HG03159 (cell line): ENCODE measurements around the gene FSD1.
"Not testable (repeated sequence)": the region's sequence is repeated elsewhere in the genome, so short reads cannot be mapped to it uniquely, and the experiment has no call there.

Experiments
- ATAC-seq: cut with Tn5 transposase; IDR thresholded peaks from one replicate; pipeline ENCODE4 v1.9.1; 2021; ENCODE audit warnings: mild to moderate bottlenecking, moderate library complexity; ENCODE audit not compliant: unreplicated experiment

FSD1 gene

DNA sequence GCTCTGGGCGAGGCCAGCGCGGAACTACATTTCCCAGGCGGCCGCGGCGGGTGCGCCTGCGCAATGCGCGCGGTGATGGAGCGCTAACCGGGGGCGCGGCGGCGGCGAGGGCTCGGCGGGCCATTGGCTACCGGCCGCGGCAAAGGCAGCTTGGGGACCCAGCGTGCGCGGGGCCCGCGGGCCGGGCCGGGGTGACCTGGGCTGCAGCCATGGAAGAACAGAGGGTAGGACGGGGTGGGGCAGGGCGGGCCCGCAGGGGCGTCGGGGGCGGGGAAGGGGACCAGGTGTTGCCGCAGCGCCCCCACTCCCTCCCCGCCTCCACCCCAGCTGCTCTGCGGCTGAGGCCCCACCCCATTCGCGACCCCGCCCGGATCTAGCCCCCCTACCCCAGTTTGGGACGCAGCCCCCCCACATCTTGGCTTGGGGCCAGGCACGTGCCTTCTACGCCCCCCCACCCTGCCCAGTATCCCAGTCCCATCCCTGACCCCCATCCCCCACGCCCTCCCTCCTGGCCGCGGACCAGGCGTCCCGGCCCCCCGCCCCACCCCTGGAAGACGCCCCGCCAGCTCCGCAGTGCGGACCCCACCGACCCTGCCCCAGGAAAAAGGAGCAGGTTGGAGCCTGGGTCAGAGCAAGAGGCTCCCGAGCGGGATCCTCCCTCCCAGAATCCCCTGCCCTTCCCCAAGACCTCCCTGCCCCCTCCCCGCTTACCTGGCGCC, at the start of gene FSD1:
Gene FSD1 (plus strand): TSS at position 61 of the 719 bp plus-strand sequence. CDS start 149 bp downstream, at position 210.
- no peak for ATAC-seq

DNA sequence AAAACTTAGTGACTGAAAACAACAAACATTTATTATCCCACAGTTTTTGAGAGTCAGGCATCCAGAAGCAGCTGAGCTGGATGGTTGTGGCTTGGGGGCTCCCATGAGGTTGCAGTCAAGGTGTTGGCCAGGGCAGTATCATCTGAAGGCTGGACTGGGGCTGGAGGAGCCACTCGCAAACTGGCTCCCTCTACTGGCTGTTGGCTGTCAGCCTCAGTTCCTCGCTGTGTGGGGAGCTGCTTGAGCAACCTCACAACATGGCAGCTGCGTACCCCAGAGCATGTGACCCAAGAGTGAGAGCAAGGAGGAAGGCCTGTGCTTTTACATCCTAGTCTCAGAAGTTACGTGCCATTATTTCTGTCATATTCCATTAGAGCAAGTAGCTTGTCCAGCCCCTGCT, 47.8 kb upstream of the FSD1 start:
- ATAC-seq: no peak

DNA sequence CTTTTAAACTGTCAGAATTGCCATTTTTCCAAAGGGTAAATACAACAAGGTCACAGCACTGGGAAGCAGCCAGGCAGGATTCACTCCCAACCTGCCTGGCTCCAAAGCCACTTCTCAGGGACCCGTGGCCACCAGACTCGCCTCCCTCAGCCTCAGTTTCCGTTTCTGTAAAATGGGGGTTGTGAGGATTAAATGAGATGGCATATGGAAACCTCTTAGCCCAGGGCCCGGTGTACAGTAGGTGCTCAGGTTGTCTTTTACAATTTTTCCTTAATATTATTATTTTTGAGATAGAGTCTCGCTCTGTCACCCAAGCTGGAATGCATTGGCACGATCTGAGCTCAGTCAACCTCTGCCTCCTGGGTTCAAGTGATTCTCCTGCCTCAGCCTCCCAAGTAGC, 47.4 kb upstream of the FSD1 start:
- no peak for ATAC-seq

DNA sequence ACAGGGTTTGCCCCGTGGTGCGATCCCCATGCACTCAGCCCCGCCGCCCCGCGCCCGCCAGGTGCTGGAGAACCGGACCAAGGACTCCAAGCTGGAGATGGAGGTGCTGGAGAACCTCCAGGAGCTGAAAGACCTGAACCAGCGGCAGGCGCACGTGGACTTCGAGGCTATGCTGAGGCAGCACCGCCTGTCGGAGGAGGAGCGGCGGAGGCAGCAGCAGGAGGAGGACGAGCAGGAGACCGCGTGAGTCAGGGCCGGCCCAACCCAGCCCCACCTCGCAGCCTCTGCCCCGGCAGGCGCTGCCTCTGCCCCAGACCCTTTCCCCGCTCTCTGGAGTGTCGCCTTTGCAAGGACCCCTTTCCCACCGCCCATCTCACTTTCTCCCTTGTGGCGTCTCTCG, 46.2 kb upstream of the FSD1 start:
- no peak for ATAC-seq

DNA sequence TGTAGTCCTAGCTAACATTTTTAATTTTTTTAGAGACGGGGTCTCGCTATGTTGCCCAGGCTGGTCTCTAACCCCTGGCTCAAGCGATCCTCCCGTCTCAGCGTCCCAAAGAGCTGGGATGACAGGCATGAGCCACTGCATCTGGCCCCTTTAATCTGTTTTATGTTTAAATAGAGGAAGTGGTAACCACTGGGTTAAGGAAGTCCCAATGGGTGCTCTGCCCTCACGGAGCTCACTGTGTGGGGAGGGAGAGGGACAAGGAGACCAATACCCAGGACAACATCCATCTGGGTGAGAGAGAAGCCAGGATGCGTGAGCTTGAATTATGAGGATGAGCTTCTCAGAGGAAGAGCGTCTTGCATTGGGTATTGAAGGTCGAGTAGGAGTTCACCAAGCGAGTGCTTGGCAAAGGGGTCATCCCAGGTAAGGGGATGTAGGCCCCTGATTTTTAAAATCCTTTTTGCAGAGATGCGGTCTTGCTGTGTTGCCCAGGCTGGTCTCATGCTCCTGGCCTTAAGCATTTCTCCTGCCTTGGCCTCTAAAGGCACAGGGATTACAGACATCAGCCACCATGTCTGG, 43.7 kb upstream of the FSD1 start:
- ATAC-seq: no peak

DNA sequence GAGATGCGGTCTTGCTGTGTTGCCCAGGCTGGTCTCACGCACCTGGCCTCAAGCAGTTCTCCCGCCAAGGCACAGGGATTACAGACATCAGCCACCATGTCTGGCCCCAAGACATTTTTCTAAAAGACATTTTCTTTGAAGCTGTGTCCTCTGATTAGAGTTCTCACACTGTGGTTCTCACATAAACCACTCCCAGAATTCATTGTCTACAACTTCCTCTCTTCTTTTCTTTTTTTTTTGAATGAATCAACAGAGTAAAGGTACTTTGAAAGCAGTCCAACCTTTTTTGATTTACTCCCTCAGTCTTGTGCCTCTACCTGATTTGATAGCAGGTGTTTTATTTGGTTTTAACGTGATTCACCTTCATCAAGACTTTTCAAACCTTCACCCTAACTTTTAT, 39.6 kb upstream of the FSD1 start:
- ATAC-seq: no peak

DNA sequence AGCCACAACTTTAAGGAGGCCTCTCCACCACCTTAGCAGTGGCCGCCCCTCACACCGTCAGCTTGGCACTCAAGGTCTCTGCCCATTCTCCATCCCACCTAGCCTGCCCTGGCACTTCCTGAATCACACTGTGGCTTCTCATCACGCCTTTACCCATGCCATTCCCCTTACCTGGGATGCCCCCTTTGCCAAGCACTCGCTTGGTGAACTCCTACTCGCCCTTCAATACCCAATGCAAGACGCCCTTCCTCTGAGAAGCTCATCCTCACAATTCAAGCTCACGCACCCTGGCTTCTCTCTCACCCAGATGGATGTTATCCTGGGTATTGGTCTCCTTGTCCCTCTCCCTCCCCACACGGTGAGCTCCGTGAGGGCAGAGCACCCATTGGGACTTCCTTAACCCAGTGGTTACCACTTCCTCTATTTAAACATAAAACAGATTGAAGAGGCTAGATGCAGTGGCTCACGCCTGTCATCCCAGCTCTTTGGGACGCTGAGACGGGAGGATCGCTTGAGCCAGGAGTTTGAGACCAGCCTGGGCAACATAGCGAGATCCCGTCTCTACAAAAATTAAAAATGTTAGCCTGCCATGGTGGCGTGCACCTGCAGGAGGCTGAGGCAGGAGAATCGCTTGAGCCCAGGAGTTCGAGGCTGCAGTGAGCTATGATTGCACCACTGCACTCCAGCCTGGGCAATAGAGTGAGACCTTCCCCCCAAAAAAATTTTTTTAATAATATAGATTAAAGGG, 38.0 kb upstream of the FSD1 start:
- no peak for ATAC-seq

DNA sequence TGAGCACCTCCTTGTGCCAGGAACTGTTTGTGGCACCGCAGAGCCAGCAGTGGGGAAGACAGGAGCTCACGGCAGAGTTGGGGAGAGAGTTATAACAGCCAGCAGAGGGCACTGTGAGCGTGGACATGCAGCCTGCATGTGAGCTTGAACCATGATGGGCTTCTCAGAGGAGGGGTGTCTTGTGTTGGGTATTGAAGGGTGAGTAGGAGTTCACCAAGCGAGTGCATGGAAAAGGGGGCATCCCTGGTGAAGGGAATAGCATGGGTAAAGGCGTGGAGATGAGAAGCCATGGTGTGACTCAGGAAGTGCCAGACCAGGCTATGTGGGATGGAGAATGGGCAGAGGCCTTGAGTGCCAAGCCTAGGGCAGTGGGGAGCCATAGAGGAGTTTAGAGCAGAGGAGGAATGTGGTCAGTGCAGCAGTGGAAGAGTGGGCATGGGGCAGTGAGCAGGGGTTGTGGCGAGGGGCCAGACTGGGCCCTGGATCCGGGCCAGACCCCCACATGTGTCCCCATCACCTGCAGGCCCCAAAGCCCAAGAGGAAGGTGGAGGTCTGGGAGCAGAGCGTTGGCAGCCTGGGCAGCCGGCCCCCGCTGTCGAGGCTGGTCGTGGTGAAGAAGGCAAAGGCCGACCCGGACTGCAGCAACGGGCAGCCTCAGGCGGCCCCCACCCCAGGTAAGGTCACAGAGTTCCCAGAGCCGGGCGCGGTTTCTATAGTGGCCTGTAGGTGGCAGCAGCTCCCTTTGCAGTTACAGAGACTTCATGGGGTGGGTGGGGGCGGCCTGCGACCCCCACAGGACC, 37.1 kb upstream of the FSD1 start:
- ATAC-seq: no peak

DNA sequence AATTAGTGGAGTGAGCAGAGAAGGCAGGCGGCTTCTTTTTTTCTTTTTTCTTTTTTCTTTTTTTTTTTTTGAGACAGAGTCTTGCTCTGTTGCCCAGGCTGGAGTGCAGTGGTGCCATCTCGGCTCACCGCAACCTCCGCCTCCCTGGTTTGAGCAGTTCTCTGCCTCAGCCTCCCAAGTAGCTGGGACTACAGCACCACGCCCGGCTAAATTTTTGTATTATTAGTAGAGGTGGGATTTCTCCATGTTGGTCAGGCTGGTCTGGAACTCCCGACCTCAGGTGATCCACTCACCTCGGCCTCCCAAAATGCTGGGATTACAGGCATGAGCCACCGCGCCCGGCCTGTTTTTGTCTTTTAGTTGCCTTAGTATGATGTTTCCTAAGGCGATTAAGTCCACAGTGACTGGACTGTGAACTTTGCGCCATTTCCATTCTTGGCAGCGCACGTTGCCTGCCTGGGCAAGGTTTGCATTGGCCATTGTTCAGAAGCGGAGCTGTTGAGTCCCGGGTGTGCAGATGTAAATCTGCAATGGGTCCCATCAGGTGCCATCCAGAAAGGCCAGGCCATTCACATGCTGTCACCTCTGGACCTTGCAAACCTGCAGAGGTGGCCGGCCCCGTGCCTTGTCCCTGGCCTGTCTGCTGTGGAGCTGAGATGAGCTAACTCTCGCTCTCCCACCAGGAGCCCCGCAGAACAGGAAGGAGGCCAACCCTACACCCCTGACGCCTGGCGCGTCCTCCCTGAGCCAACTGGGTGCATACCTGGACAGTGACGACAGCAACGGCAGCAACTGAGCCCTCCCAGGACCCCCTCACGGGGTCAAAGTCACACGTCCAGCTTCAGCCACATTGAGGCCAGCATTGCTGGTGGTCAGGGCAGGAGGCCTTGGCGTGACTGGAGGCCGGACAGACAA, 36.2 kb upstream of the FSD1 start:
- ATAC-seq: no peak

DNA sequence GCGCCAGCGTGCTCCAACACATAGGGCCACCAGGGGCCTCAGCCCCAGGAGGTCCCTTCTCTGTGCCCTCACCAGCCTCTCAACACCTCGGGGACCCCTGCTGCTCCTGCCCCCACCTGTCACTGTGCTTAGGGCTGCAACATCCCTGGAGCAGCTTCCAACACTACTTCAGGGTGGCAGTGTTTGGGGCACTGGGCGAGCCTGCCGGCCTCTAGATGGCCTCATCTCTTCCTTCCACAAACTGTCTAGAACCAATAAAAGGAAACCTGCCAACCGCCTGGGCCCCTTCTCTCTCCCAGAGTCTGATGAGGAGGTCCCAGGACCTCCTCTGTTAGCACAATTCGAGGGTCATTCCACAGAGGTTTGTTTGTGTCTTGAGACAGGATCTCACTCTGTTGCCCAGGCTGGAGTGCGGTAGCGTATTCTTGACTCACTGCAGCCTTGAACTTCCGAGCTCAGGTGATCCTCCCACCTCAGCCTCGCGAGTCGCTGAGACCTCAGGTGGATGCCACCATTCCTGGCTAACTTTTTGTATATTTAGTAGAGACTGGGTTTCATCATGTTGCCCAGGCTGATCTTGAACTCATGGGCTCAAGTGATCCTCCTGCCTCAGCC, 35.5 kb upstream of the FSD1 start:
- ATAC-seq: no peak

DNA sequence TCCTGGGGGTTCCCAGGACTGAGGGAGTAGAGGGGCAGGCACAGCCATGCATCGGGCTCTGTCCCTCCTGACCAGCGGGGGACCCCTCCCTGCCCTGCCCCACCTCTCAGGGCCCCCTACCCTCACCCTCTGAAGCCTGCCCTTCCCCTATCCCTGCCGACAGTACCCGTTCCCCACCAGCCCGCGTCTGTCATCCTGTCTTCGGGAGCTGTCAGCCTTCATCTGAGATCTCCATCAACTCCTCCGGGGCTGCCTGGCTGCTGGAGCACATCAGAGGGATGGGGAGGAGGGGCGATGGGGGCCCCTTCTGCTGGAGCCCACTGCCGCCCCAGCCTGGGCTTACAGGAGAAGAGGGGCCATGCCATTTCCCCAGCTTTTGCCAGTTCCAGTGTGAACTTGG, 31.5 kb upstream of the FSD1 start:
- ATAC-seq: no peak

DNA sequence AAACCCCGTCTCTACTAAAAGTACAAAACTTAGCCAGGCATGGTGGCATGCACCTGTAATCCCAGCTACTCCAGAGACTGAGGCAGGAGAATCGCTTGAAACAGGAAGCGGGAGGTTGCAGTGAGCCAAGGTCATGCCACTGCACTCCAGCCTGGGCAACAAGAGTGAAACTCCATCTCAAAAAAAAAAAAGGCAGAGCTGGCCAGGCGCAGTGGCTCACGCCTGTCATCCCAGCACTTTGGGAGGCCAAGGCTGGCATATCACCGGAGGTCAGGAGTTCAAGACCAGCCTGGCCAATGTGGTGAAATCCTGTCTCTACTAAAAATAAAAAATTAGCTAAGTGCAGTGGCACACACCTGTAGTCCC, 30.1 kb upstream of the FSD1 start:
- not testable (repeated sequence) for ATAC-seq

DNA sequence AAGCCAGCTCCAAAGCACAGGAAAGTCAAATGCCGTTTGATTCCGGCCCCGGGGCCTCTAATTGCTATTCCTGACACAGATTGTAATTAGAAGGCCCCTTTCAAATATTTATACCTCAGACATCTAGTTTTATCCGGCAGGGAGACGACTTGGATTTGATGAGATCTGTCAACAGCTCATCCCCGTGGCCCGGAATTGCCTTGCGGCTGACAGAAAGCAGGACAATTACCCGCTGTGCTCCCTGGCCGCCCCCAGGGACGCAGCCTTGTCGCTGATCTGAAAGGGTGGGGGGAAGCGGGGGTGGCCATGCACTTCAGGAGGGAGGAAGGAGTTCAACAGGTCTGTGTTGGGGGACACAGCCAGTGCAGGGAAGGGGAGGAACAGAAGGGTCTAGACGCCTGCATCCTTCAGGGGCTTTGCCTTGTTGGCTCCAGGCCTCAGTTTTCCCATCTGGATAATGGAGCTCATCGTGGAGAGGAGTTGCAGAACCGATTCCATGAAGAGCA, 27.2 kb upstream of the FSD1 start:
- no peak for ATAC-seq

DNA sequence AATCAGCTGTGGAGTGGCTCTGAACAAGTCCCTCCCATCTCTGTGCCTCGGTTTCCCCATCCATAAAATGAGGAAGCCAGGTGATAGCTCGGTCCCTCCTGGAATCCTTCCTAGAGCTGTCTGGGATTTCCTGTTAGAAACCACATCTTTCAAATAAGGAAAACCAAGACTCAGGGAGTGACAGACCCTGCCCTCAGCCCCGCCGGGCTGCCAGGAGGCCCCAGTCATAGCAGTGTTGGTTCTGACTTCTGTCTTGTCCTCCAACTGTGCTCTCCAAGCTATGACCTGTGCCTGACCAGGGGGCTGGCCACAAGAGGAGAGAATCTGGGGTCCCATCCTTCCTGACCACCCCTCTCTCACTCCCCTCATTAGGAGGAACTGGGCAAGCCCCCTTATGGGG, 26.4 kb upstream of the FSD1 start:
- no peak for ATAC-seq

DNA sequence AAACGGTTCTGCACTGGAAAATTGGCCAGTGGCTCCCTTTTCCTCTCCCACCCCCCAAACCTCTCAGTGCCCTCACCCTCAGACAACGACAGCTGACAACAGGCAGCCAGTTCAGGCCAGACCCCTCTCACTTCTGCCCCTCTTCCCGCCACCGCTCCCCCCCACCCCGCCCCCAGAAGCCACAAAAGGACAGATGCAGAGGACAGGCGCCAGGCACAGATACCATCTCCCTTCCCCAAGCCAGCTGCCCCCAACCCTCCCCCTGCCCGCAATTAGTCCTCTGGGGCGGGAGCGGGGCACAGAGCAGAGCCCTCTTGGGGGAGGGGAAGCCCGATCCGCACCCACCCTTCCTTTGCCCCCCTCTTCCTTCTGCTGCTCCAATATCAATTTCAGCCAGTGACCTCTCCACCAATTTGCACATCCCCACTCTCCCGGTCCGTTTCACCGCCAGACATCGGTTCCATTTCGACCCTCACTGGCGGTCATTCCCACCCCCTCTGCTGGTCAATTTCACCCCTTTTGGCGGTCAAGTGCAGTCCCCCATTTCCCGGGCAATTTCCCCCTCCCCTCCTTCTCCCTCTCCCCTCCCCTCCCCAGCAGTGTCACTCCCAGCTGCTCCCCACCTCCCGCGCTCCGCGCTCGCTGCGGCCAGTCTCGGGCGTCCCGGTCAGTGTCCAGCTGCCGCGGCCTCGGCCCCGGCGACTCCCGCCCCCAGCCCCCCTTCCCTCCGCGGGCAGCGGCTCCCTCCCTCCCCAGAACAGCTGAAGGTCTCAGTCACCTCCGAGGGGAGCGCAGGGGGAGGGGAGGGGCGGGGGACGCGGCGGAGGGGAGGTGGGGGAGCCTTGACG, 25.8 kb upstream of the FSD1 start, which contains the start of gene SHD:
Gene SHD (plus strand): TSS at position 848 of the 848 bp plus-strand sequence. CDS start 798 bp downstream, outside the sequence.
- no peak for ATAC-seq

DNA sequence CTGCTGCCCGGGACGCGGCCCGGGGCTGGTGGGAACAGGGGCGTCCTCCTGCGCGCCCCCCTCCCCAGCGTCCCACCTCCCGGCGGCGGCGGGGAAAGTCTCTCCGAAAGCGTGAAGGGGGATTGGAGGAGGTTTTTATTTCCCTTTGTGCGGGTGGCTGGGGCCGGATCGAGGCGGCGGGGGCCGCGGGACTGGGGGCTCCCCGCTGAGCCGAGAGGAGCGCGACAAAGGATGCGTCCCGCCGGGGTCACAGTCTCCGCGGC, 25.2 kb upstream of the FSD1 start:
- no peak for ATAC-seq

DNA sequence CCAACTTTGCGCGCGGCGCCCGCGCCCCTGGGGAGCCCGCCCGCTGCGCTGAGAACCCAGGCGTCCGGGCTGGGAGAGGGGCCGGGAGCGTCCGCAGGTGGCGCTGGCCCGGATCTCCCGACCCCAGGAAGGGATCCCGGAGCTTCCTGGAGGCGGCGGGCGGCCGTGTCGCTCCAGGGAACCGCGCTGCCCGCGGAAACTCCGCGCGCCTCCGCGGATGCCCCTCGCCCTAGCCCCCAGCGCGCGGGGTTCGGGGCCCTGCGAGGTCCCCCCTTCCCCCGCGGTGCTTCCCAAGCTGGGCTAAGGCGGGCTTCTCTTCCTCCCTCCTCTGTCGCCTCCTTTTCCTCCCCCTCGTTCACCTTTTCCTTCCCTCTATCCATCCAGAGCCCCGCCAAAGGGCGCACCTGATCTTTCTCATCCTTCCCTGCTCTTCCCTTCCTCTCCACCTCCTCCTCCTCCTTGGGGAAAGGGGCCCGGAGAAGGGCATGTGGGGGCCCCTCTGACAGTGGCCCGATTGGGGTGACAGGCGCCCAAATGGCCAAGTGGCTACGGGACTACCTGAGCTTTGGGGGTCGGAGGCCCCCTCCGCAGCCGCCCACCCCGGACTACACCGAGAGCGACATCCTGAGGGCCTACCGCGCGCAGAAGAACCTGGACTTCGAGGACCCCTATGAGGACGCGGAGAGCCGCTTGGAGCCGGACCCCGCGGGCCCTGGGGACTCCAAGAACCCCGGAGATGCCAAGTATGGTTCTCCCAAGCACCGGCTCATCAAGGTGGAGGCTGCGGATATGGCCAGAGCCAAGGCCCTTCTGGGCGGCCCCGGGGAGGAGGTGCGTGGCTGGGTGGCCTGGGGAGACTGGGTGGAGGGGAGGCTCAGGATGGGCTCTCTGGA, 24.6 kb upstream of the FSD1 start:
- ATAC-seq: no peak
